Stimulated activated naive B cell treated with anti-CD40 and anti-IgM and Interleukin-4, amounts not matched to agents 10 μg/mL and 1 μg/mL and 100 μg/mL, for 72 hours (primary cell): ENCODE measurements around the gene TCF12.
A peak's percentile ranks its signal among the peaks of the same experiment; 100 is the strongest.
"Not testable (repeated sequence)": the region's sequence is repeated elsewhere in the genome, so short reads cannot be mapped to it uniquely, and the experiment has no call there.

ENCODE experiments used
- ATAC-seq, 2 donors: fragments of 150-1000 bp; cut with Tn5 transposase; replicated peaks; 2 replicates each; pipeline ENCODE4 v1.10.0; 2021; ENCODE audit warnings: moderate library complexity in 1 of 2
- DNase-seq: peaks from one replicate; pipeline ENCODE4 v3.0.0; 2021
- H3K27ac Mint-ChIP-seq: one replicate; pipeline ENCODE4 v1.8.0; 2022; ENCODE audit warnings: mild to moderate bottlenecking, mixed read lengths
- H3K27me3 Mint-ChIP-seq, 2 donors: one replicate each; pipeline ENCODE4 v1.8.0; 2022; ENCODE audit warnings: mixed read lengths in 2 of 2
- H3K36me3 Mint-ChIP-seq, 2 donors: one replicate each; pipeline ENCODE4 v1.8.0; 2022; ENCODE audit warnings: mixed read lengths in 2 of 2, mild to moderate bottlenecking in 1 of 2
- H3K4me1 Mint-ChIP-seq, 2 donors: one replicate each; pipeline ENCODE4 v1.8.0; 2022; ENCODE audit warnings: mixed read lengths in 2 of 2, mild to moderate bottlenecking in 1 of 2
- H3K4me3 Mint-ChIP-seq, 2 donors: one replicate each; pipeline ENCODE4 v1.8.0; 2022; ENCODE audit warnings: mild to moderate bottlenecking in 2 of 2, mixed read lengths in 2 of 2, moderate library complexity in 1 of 2
- H3K9me3 Mint-ChIP-seq, 2 donors: one replicate each; pipeline ENCODE4 v1.8.0; 2022; ENCODE audit warnings: mixed read lengths in 2 of 2, mild to moderate bottlenecking in 1 of 2

TCF12 gene

GRCh38 chr15:57012556-57012955 lies 94.1 kb downstream of the TCF12 start:
- peaks cover 13 to 36% of the 10 kb centered on the region in 2 donors for H3K4me1 Mint-ChIP-seq
- no peak overlapping the region for H3K4me3 Mint-ChIP-seq
- no peak for DNase-seq
- no peaks in the 10 kb centered on the region for H3K9me3 Mint-ChIP-seq
- no peak for ATAC-seq
- H3K36me3 Mint-ChIP-seq: peaks cover 2 to 7% of the 10 kb centered on the region in 2 donors
- H3K27me3 Mint-ChIP-seq: no peaks in the 10 kb centered on the region
- no peak overlapping the region for H3K27ac Mint-ChIP-seq

GRCh38 chr15:57014896-57015295 lies 96.5 kb downstream of the TCF12 start:
- H3K27ac Mint-ChIP-seq, H3K27me3 Mint-ChIP-seq, H3K4me3 Mint-ChIP-seq, ATAC-seq, H3K36me3 Mint-ChIP-seq, H3K9me3 Mint-ChIP-seq, DNase-seq: not testable (repeated sequence)
- peaks cover 14 to 35% of the 10 kb centered on the region in 2 donors for H3K4me1 Mint-ChIP-seq

- ATAC-seq: no peak
Measured at GRCh38 chr15:57015360-57015759, 96.9 kb downstream of the TCF12 start.

GRCh38 chr15:57015897-57016296 lies 97.5 kb downstream of the TCF12 start:
- no peak for DNase-seq
- ATAC-seq: no peak
- no peak overlapping the region for H3K27ac Mint-ChIP-seq
- H3K9me3 Mint-ChIP-seq: no peaks in the 10 kb centered on the region
- H3K4me3 Mint-ChIP-seq: no peak overlapping the region
- H3K27me3 Mint-ChIP-seq: no peaks in the 10 kb centered on the region
- peaks cover 15 to 38% of the 10 kb centered on the region in 2 donors for H3K4me1 Mint-ChIP-seq
- H3K36me3 Mint-ChIP-seq: peaks cover 0 to 4% of the 10 kb centered on the region in 2 donors

More at GRCh38 chr15:57015360-57015759, 96.9 kb downstream of the TCF12 start:
- no peaks in the 10 kb centered on the region for H3K27me3 Mint-ChIP-seq
- peaks cover 15 to 38% of the 10 kb centered on the region in 2 donors for H3K4me1 Mint-ChIP-seq
- no peak for DNase-seq
- H3K9me3 Mint-ChIP-seq: no peaks in the 10 kb centered on the region
- peaks cover 0 to 3% of the 10 kb centered on the region in 2 donors for H3K36me3 Mint-ChIP-seq
- H3K4me3 Mint-ChIP-seq: no peak overlapping the region
- no peak overlapping the region for H3K27ac Mint-ChIP-seq

DNA sequence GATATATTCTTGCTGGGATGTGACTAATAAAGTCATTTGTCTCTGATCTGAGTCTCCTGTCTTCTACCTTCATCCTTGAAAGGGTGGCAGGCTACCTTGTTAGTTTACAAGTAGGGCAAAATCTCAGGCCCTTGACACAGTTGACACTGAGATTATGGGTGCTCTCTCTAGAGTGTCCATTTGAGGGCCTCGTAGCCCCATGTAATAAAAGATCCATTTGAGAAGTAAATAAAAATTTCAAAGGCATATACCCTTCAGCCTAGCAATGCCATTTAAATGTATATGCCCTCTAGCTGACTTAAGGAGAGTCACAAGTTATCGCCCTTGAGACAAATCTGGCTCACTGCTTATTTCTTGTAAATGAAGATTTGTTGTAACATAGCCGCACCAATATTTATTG lies 98.6 kb downstream of the TCF12 start:
- H3K4me3 Mint-ChIP-seq: no peak overlapping the region
- no peak overlapping the region for H3K27ac Mint-ChIP-seq
- peaks cover 0 to 7% of the 10 kb centered on the region in 2 donors for H3K36me3 Mint-ChIP-seq
- no peaks in the 10 kb centered on the region for H3K9me3 Mint-ChIP-seq
- no peak for DNase-seq
- ATAC-seq: peak; percentile 44 to 61
- H3K27me3 Mint-ChIP-seq: no peaks in the 10 kb centered on the region
- peaks cover 13 to 29% of the 10 kb centered on the region in 2 donors for H3K4me1 Mint-ChIP-seq

- H3K36me3 Mint-ChIP-seq: peaks cover 2 to 12% of the 10 kb centered on the region in 2 donors
- DNase-seq (no peak), ATAC-seq (no peak)
- H3K4me1 Mint-ChIP-seq: peaks cover 22 to 39% of the 10 kb centered on the region in 2 donors
- no peak overlapping the region for H3K4me3 Mint-ChIP-seq
- H3K27ac Mint-ChIP-seq: no peak overlapping the region
- H3K27me3 Mint-ChIP-seq: no peaks in the 10 kb centered on the region
- peaks cover 0 to 3% of the 10 kb centered on the region in 2 donors for H3K9me3 Mint-ChIP-seq
Measured at GRCh38 chr15:57018151-57018550, 99.7 kb downstream of the TCF12 start.

GRCh38 chr15:57019496-57020160 lies 101.2 kb downstream of the TCF12 start:
- Mint-ChIP-seq H3K36me3 (peaks cover 2 to 9% of the 10 kb centered on the region in 2 donors), H3K4me3 (no peak overlapping the region), H3K27me3 (no peaks in the 10 kb centered on the region), H3K4me1 (peaks cover 25 to 46% of the 10 kb centered on the region in 2 donors), H3K9me3 (peaks cover 0 to 3% of the 10 kb centered on the region in 2 donors), H3K27ac (no peak overlapping the region)
- peak in 1 of 2 donors; percentile 33 for ATAC-seq
- DNase-seq: no peak

GRCh38 chr15:57025264-57025926 lies 107.0 kb downstream of the TCF12 start:
- Mint-ChIP-seq H3K4me1 (peaks cover 20 to 46% of the 10 kb centered on the region in 2 donors), H3K27me3 (no peaks in the 10 kb centered on the region), H3K27ac (no peak overlapping the region), H3K4me3 (no peak overlapping the region), H3K9me3 (peaks cover 3% of the 10 kb centered on the region in 2 donors), H3K36me3 (peaks cover 9 to 19% of the 10 kb centered on the region in 2 donors)
- DNase-seq (no peak), ATAC-seq (no peak)

DNA sequence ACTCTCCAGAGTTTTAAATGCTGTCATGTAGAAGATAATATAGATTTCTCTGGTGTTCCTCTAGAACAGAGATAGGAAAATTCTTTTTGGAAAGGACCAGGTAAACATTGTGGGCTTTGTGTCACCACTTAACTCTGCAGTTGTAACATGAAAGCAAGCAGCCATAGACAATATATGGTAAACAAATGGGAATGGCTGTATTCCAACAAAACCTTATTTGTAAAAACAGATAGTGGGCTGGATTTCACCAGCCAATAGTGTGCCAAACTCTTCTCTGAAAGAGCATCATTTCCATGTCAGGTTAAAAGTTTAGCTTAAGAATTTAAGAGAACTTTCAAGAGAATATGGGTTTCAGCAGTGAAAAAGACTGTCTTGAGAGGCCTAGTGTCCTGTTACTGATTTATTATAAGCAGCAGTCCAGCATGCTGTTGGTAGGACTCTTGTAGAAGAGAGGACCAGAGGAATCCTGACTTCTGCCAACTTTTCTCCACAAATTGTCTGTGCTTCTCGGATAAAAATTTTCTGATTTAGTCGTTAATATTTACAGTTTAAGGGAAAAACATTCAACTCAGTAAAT lies 107.7 kb downstream of the TCF12 start:
- H3K27ac Mint-ChIP-seq: no peak overlapping the region
- H3K4me1 Mint-ChIP-seq: peaks cover 20 to 50% of the 10 kb centered on the region in 2 donors
- H3K36me3 Mint-ChIP-seq: peaks cover 9 to 16% of the 10 kb centered on the region in 2 donors
- ATAC-seq (no peak), DNase-seq (no peak)
- H3K4me3 Mint-ChIP-seq: no peak overlapping the region
- no peaks in the 10 kb centered on the region for H3K27me3 Mint-ChIP-seq
- H3K9me3 Mint-ChIP-seq: peaks cover 3% of the 10 kb centered on the region in 2 donors

DNA sequence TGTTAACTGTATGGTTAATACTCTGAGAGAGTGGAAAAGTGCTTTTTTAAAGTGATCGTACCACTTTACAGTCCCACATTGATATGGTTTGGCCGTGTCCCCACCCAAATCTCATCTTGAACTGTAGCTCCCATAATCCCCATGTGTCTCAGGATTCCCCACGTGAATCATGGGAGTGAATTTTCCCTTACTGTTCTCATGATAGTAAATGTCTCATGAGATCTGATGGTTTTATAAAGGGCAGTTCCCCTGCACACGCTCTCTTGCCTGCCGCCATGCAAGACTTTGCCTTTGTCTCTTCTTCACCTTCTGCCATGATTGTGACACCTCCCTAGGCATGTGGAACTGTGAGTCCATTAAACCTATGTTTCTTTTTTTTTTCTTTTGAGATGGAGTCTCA lies 109.2 kb downstream of the TCF12 start:
- Mint-ChIP-seq H3K4me1 (peaks cover 23 to 58% of the 10 kb centered on the region in 2 donors), H3K27ac (no peak overlapping the region), H3K4me3 (no peak overlapping the region), H3K27me3 (no peaks in the 10 kb centered on the region), H3K36me3 (peaks cover 8 to 16% of the 10 kb centered on the region in 2 donors), H3K9me3 (peaks cover 2 to 3% of the 10 kb centered on the region in 2 donors)
- ATAC-seq: no peak
- DNase-seq: no peak

GRCh38 chr15:57028176-57028575 lies 109.7 kb downstream of the TCF12 start:
- DNase-seq (no peak), ATAC-seq (no peak)
- H3K27me3 Mint-ChIP-seq: no peaks in the 10 kb centered on the region
- H3K9me3 Mint-ChIP-seq: peaks cover 0 to 3% of the 10 kb centered on the region in 2 donors
- H3K4me3 Mint-ChIP-seq: no peak overlapping the region
- peaks cover 19 to 58% of the 10 kb centered on the region in 2 donors for H3K4me1 Mint-ChIP-seq
- no peak overlapping the region for H3K27ac Mint-ChIP-seq
- H3K36me3 Mint-ChIP-seq: peaks cover 8 to 14% of the 10 kb centered on the region in 2 donors

GRCh38 chr15:57030011-57030410 lies 111.6 kb downstream of the TCF12 start:
- peaks cover 8 to 14% of the 10 kb centered on the region in 2 donors for H3K36me3 Mint-ChIP-seq
- H3K27me3 Mint-ChIP-seq: no peaks in the 10 kb centered on the region
- DNase-seq: no peak
- no peak overlapping the region for H3K27ac Mint-ChIP-seq
- H3K9me3 Mint-ChIP-seq: peaks cover 0 to 3% of the 10 kb centered on the region in 2 donors
- H3K4me1 Mint-ChIP-seq: peaks cover 16 to 46% of the 10 kb centered on the region in 2 donors
- no peak overlapping the region for H3K4me3 Mint-ChIP-seq
- ATAC-seq: no peak

- Mint-ChIP-seq H3K4me3 (no peak overlapping the region), H3K27ac (no peak overlapping the region), H3K36me3 (peaks cover 9 to 16% of the 10 kb centered on the region in 2 donors), H3K9me3 (peaks cover 0 to 3% of the 10 kb centered on the region in 2 donors), H3K27me3 (no peaks in the 10 kb centered on the region), H3K4me1 (peaks cover 20 to 43% of the 10 kb centered on the region in 2 donors)
- no peak for DNase-seq
- no peak for ATAC-seq
Measured at GRCh38 chr15:57031082-57031481, 112.6 kb downstream of the TCF12 start.

- peaks cover 0 to 3% of the 10 kb centered on the region in 2 donors for H3K9me3 Mint-ChIP-seq
- peak; percentile 46 to 61 for ATAC-seq
- H3K36me3 Mint-ChIP-seq: peaks cover 10 to 18% of the 10 kb centered on the region in 2 donors
- peak overlapping the region; percentile 51 for H3K27ac Mint-ChIP-seq
- H3K4me3 Mint-ChIP-seq: no peak overlapping the region
- no peaks in the 10 kb centered on the region for H3K27me3 Mint-ChIP-seq
- peaks cover 21 to 48% of the 10 kb centered on the region in 2 donors for H3K4me1 Mint-ChIP-seq
- DNase-seq: no peak
Measured at GRCh38 chr15:57031605-57032004, 113.2 kb downstream of the TCF12 start.
